Measurements from ENCODE around the gene MRAP2. TPM values are rescaled to one million over a fixed set of nuclear protein-coding genes. Genes with fewer than 3 reads are reported as not detected.

MRAP2 gene
- polyA plus RNA-seq, 1 donor (not counting 4 experiments of a cell fraction or from before 2014, with no cell fraction given) = 3.0 TPM

DNA sequence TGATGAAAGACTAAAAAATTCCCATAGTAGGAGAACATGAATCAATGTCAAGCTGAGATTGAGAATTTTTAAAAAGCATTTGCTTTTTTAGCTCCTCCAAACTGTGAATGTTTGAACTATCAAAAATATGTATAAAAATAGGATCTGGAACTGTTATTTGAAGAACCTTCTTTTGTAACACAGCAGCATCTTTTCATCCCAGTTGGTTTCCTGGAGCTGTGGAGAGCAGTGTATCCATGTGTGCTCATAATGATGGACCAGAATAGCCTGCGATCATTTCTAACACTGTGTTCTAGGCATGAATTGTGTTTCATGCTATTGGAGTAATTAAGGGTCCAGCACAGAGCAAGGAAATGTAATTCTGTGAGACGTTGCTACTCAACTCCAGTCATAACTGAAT lies 22.1 kb downstream of the MRAP2 start:
- Histone ChIP-seq H3K27ac (ENCODE audit: control insufficient read depth, insufficient read depth, low read length) (no peak overlapping the region), H3K9ac (ENCODE audit: control insufficient read depth, extremely low read depth, insufficient read depth, low read length) (no peak overlapping the region), H4K20me1 (ENCODE audit: control insufficient read depth, extremely low read depth, insufficient read depth, low read length) (no peaks in the 10 kb centered on the region), H3K4me2 (ENCODE audit: control insufficient read depth, extremely low read depth, insufficient read depth, low read depth, low read length) (no peak overlapping the region), H3K9me3 (ENCODE audit: control insufficient read depth, low read depth, low read length) (no peaks in the 10 kb centered on the region), H2AFZ (ENCODE audit: control insufficient read depth, low read length) (no peak overlapping the region), H3K4me1 (ENCODE audit: control insufficient read depth, extremely low read depth, insufficient read depth, low read length) (no peaks in the 10 kb centered on the region), H3K9me1 (ENCODE audit: control insufficient read depth, extremely low read depth, insufficient read depth, low read length) (no peaks in the 10 kb centered on the region), H3K36me3 (ENCODE audit: control insufficient read depth in 2 of 2, extremely low read depth in 1 of 2, insufficient read depth in 2 of 2, low read length in 2 of 2) (no peaks in the 10 kb centered on the region), H3K4me3 (ENCODE audit: control insufficient read depth in 2 of 3, extremely low read depth in 1 of 3, insufficient read depth in 2 of 3, low read depth in 1 of 3, low read length in 3 of 3) (no peak overlapping the region), H3K27me3 (ENCODE audit: control insufficient read depth, extremely low read depth, insufficient read depth, low read length) (no peaks in the 10 kb centered on the region), H3K79me2 (ENCODE audit: control insufficient read depth, insufficient read depth, low read length) (no peaks in the 10 kb centered on the region)
- dilution Hi-C loops (cut with MboI; ENCODE audit: extremely low pct_ligation_motif_present, low sequenced_read_pairs) = no loop called here
- DNase-seq (ENCODE audit: low read depth, low spot score) (no peak), FAIRE-seq (no peak)
- TF ChIP-seq, protein P1, sequence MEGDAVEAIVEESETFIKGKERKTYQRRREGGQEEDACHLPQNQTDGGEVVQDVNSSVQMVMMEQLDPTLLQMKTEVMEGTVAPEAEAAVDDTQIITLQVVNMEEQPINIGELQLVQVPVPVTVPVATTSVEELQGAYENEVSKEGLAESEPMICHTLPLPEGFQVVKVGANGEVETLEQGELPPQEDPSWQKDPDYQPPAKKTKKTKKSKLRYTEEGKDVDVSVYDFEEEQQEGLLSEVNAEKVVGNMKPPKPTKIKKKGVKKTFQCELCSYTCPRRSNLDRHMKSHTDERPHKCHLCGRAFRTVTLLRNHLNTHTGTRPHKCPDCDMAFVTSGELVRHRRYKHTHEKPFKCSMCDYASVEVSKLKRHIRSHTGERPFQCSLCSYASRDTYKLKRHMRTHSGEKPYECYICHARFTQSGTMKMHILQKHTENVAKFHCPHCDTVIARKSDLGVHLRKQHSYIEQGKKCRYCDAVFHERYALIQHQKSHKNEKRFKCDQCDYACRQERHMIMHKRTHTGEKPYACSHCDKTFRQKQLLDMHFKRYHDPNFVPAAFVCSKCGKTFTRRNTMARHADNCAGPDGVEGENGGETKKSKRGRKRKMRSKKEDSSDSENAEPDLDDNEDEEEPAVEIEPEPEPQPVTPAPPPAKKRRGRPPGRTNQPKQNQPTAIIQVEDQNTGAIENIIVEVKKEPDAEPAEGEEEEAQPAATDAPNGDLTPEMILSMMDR (optimal IDR thresholded peaks at IDR 0.05 in 1 of 3, IDR thresholded peaks at IDR 0.05 in 1 of 3, conservative IDR thresholded peaks at IDR 0.05 in 1 of 3; ENCODE audit: extremely low read depth in 1 of 3, insufficient read depth in 2 of 3, low read length in 3 of 3) = no peak
- TF ChIP-seq EZH2 (IDR thresholded peaks at IDR 0.05; ENCODE audit: low read length) = no peak

DNA sequence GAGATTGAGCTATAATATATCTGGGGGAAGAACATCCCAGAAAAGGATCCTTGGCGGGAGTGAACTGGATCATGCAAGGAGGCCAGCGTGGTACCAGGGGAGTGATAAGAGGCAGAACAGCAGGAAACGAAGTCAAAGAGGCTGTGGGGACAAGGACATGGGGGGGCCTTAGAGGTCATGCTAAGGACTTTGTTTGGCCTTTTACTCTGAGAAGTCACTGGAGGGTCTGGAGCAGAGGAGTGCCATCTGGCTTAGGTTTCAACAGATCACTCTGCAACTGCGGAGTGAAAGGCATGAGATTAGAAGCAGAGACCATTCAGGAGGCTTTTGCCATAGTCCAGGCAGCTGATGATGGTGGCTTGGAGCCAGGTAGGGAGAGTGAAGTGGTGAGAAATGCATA lies 24.3 kb downstream of the MRAP2 start:
- no peaks in the 10 kb centered on the region for H3K9me3 ChIP-seq (ENCODE audit: control insufficient read depth, low read depth, low read length)
- no peaks in the 10 kb centered on the region for H3K4me1 ChIP-seq (ENCODE audit: control insufficient read depth, extremely low read depth, insufficient read depth, low read length)
- H3K27me3 ChIP-seq (ENCODE audit: control insufficient read depth, extremely low read depth, insufficient read depth, low read length) = no peaks in the 10 kb centered on the region
- H4K20me1 ChIP-seq (ENCODE audit: control insufficient read depth, extremely low read depth, insufficient read depth, low read length) = no peaks in the 10 kb centered on the region
- no peaks in the 10 kb centered on the region for H3K36me3 ChIP-seq (ENCODE audit: control insufficient read depth in 2 of 2, extremely low read depth in 1 of 2, insufficient read depth in 2 of 2, low read length in 2 of 2)
- H3K9ac ChIP-seq (ENCODE audit: control insufficient read depth, extremely low read depth, insufficient read depth, low read length) = no peak overlapping the region
- FAIRE-seq (no peak), DNase-seq (ENCODE audit: low read depth, low spot score) (no peak)
- H3K4me2 ChIP-seq (ENCODE audit: control insufficient read depth, extremely low read depth, insufficient read depth, low read depth, low read length) = no peak overlapping the region
- no peaks in the 10 kb centered on the region for H3K9me1 ChIP-seq (ENCODE audit: control insufficient read depth, extremely low read depth, insufficient read depth, low read length)
- no peaks in the 10 kb centered on the region for H3K79me2 ChIP-seq (ENCODE audit: control insufficient read depth, insufficient read depth, low read length)
- dilution Hi-C loops (cut with MboI; ENCODE audit: extremely low pct_ligation_motif_present, low sequenced_read_pairs) = no loop called here
- H3K27ac ChIP-seq (ENCODE audit: control insufficient read depth, insufficient read depth, low read length) = no peak overlapping the region
- no peak overlapping the region for H2AFZ ChIP-seq (ENCODE audit: control insufficient read depth, low read length)
- no peak overlapping the region for H3K4me3 ChIP-seq (ENCODE audit: control insufficient read depth in 2 of 3, extremely low read depth in 1 of 3, insufficient read depth in 2 of 3, low read depth in 1 of 3, low read length in 3 of 3)
- TF ChIP-seq, protein P1 (optimal IDR thresholded peaks at IDR 0.05 in 1 of 3, IDR thresholded peaks at IDR 0.05 in 1 of 3, conservative IDR thresholded peaks at IDR 0.05 in 1 of 3; ENCODE audit: extremely low read depth in 1 of 3, insufficient read depth in 2 of 3, low read length in 3 of 3) = no peak
- TF ChIP-seq EZH2 (IDR thresholded peaks at IDR 0.05; ENCODE audit: low read length) = no peak
